Fibroblast of the aortic adventitia (primary cell): ENCODE results near the gene ZNF619. TPM values are rescaled to one million over a fixed set of nuclear protein-coding genes. Genes with fewer than 3 reads are reported as not detected.
A peak's percentile ranks its signal among the peaks of the same experiment; 100 is the strongest.

Experiments
- DNase-seq: peaks from one replicate; pipeline ENCODE4 v3.0.0-alpha.2; 2010; ENCODE audit warnings: low read depth
- H3K4me3 ChIP-seq: 2 replicates; pipeline ENCODE4 v1.5.1; 2011; ENCODE audit warnings: low read depth, mild to moderate bottlenecking, control low read depth, low read length, moderate library complexity
- CTCF ChIP-seq: IDR thresholded peaks from 2 replicates; pipeline ENCODE4 v1.5.1; 2011; ENCODE audit warnings: mild to moderate bottlenecking, low read length, control low read depth, inconsistent platforms; ENCODE audit not compliant: insufficient read depth
- total RNA-seq: library from RNA; depleted of rRNA; stranded (reverse); fragments of >200 nt; gene quantifications from 2 replicates; pipeline ENCODE4 v1.2.3, GENCODE V29; 2012; ENCODE audit warnings: low replicate concordance

ZNF619 gene
- total RNA-seq, result 2.7 and 7.1 TPM in 2 replicates

GRCh38 chr3:40476478-40477470, at the start of gene ZNF619:
Gene ZNF619, plus strand, starts transcription at chr3:40477122. Its CDS starts 858 bp downstream, at chr3:40477980.
- peak; percentile 82 for DNase-seq
- H3K4me3 ChIP-seq, result peak within 1 kb of the TSS; percentile 88
- no peak for TF ChIP-seq CTCF

DNA sequence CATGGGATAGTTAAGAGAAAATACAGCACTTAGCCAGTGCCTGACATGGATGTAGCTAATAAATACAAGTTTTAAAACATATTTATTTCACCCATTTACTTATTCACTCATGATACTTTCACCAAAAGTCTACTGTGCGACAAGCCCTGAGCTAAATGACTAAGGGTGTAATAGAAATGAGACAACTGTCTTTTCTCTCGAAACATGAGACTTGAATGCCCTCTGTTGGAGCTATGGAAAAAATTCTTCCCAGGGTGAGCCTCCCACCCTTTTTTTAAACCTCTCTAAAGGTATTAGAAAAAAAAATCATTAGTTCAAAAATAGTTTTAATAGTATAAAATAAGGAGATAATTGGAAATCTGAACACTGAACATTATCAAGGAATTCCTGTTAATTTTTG, 44.1 kb upstream of the ZNF619 start:
- no peak for DNase-seq
- H3K4me3 ChIP-seq, result no peak overlapping the region
- TF ChIP-seq CTCF, result no peak

GRCh38 chr3:40437889-40438288, 39.0 kb upstream of the ZNF619 start:
- H3K4me3 ChIP-seq, result no peak overlapping the region
- DNase-seq, result no peak
- TF ChIP-seq CTCF, result no peak

DNA sequence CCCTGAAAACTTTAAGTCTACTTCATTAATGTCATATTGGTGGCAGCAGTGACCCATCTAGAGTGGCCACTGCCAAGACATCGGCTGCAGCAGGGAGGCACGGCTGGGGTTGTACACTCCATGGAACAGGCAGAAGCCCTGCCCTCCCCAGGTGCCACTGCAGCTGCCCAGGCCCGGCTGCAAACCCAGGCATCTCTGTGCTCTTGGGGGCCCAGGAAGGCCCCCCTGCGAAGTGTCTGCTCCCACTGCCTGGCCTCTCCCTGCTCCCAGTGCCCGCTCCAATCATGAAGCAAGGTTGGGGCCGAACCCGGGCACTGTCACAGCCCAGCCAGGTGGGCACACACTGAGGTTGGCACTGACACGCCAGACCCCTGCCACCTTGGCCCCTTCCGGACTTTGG, 31.9 kb upstream of the ZNF619 start:
- DNase-seq, result no peak
- no peak for TF ChIP-seq CTCF
- no peak overlapping the region for H3K4me3 ChIP-seq

DNA sequence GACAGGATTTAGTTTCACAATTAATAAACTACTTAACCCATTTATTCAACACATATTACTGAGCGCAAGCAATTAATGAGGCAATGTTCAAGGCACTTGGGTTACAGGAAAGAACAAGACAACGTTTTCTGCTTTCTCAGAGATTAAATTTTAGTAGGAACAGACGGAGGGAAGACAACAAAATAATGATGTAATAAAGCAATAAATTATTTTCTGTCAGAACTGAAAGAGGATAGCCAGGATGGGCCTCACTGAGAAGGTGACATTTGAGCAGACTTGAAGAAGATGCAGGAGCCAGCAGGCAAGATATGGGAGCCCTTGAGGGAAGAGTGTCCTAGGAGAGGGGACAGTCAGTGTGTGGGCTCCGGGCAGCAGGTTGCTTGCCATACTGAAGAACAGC, 31.0 kb upstream of the ZNF619 start:
- DNase-seq, result no peak
- no peak for TF ChIP-seq CTCF
- no peak overlapping the region for H3K4me3 ChIP-seq

DNA sequence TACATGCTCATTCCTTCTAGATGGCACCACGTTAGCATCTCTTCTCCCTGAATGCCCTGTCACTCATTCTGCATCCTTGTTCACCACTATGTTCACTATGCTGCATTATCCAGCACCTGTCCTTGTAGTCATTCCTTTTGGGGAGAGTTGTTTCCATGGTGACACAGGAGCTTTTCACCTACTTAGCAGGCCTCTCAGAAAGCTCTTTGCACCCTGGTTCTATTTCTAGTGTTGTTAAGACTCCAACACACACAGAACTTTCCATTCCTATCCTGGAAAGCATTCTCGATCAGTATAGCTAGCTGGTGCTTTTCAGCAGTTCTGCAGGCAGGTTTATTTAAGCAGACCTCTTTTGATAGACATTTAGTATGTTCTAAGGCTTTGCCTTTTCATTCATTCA, 26.5 kb upstream of the ZNF619 start:
- TF ChIP-seq CTCF, result no peak
- DNase-seq, result no peak
- H3K4me3 ChIP-seq, result no peak overlapping the region
